Lung (tissue), 12 donors: ENCODE data around the gene TMEM30A. TPM values are rescaled to one million over a fixed set of nuclear protein-coding genes. Genes with fewer than 3 reads are reported as not detected.

Source experiments
- ATAC-seq: fragments of 200-7000 bp; cut with Tn5 transposase; one replicate; pipeline ENCODE4 v1.9.1; 2020; ENCODE audit warnings: moderate number of reproducible peaks; ENCODE audit not compliant: insufficient read depth, low FRiP score
- DNase-seq, 3 donors: peaks; one replicate each; pipeline ENCODE4 v3.0.0-alpha.2; 2013 to 2017
- H3K27ac ChIP-seq, 2 donors: one replicate each; pipeline ENCODE4 v1.5.1; 2013; ENCODE audit warnings: mild to moderate bottlenecking in 2 of 2, moderate library complexity in 2 of 2, control low read depth in 1 of 2, inconsistent platforms in 1 of 2, low read depth in 1 of 2, low read length in 1 of 2
- H3K27me3 ChIP-seq, 3 donors: one replicate each; pipeline ENCODE4 v1.5.1; 2013; ENCODE audit warnings: low read length in 2 of 3; ENCODE audit not compliant: control insufficient read depth in 3 of 3, insufficient read depth in 3 of 3
- H3K36me3 ChIP-seq, 4 donors: one replicate each; pipeline ENCODE4 v1.5.1; 2013; ENCODE audit warnings: low read length in 4 of 4, mild to moderate bottlenecking in 1 of 4, moderate library complexity in 1 of 4; ENCODE audit not compliant: control insufficient read depth in 4 of 4, insufficient read depth in 4 of 4
- H3K4me1 ChIP-seq, 5 donors: one replicate each; pipeline ENCODE4 v1.5.1; 2013; ENCODE audit warnings: low read length in 5 of 5, mild to moderate bottlenecking in 2 of 5, moderate library complexity in 1 of 5; ENCODE audit not compliant: control insufficient read depth in 5 of 5, insufficient read depth in 5 of 5
- H3K4me3 ChIP-seq: one replicate; pipeline ENCODE4 v1.5.1; 2013; ENCODE audit warnings: mild to moderate bottlenecking, control low read depth, moderate library complexity
- H3K9ac ChIP-seq, 2 donors: one replicate each; pipeline ENCODE4 v1.5.1; 2013; ENCODE audit warnings: low read length in 2 of 2, control low read depth in 1 of 2; ENCODE audit not compliant: insufficient read depth in 1 of 2
- H3K9me3 ChIP-seq, 4 donors: one replicate each; pipeline ENCODE4 v1.5.1; 2013; ENCODE audit warnings: low read length in 3 of 4, mild to moderate bottlenecking in 1 of 4, moderate library complexity in 1 of 4; ENCODE audit not compliant: control insufficient read depth in 4 of 4, insufficient read depth in 3 of 4
- WGBS, 2 donors: extraction: QIAGEN DNeasy Blood & Tissue Kit; methylation state at CpG; one replicate each; pipeline ENCODE4 v1.1.7; 2013; 5-methylcytosine and 5-hydroxymethylcytosine counted together
- polyA plus RNA-seq, 2 donors: library from polyadenylated mRNA; stranded (reverse); fragments of 200-250 nt; gene quantifications; one replicate each; pipeline ENCODE4 v1.2.1, GENCODE V29; 2013
- total RNA-seq, 2 donors: library from RNA; depleted of rRNA in 1 of 2; stranded (reverse); fragments of >200 nt in 1 of 2; gene quantifications; one replicate each; pipeline ENCODE4 v1.2.1, GENCODE V29; 2014 to 2021
- TF ChIP-seq, protein P1 (sequence below): IDR thresholded peaks from 2 replicates; pipeline ENCODE4 v1.5.1; 2012; ENCODE audit warnings: mild to moderate bottlenecking; ENCODE audit errors: control extremely low read depth, extremely low read depth
- donor health status: control.
- donor health status: control.
- donor health status: Bipolar disorder and iron deficiency.
- donor health status: healthy.
- donor health status: DM: yes; HTN: yes; CAD: no.

The TMEM30A gene
- total and polyA plus RNA-seq, 4 donors, result 46.4 to 164 (median 99.4) TPM

DNA sequence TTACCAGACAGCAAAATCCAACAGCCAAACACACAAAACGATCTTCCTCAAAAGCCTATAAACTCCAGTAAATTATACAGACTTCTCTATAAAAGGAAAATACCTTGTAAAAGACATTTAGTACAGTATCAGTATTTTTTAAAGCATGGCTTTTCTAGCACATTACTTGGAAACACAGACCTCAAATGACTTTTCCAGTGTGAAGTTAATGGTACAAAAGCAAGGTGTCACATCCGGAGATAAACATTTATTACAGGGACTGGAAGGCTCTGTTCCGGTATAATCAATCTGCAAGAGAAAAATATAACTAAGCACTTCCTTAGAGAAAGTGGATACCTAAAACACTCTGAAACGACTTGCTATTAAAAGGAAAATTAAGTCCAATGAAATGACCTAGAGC lies 17.1 kb downstream of the TMEM30A start:
- DNase-seq, result peak in 1 of 3 donors; percentile 31
- Histone ChIP-seq H3K27me3 (no peaks in the 10 kb centered on the region), H3K9ac (no peak overlapping the region), H3K4me1 (peaks cover 0 to 10% (median 4%) of the 10 kb centered on the region in 5 donors), H3K36me3 (peaks cover 0 to 13% (median 5%) of the 10 kb centered on the region in 4 donors), H3K4me3 (no peak overlapping the region), H3K27ac (no peak overlapping the region), H3K9me3 (no peaks in the 10 kb centered on the region)
- 39 to 51% methylated on average over 4 of the region's 4 CpGs for WGBS, 2 donors
- ATAC-seq, result no peak
- TF ChIP-seq, protein P1, sequence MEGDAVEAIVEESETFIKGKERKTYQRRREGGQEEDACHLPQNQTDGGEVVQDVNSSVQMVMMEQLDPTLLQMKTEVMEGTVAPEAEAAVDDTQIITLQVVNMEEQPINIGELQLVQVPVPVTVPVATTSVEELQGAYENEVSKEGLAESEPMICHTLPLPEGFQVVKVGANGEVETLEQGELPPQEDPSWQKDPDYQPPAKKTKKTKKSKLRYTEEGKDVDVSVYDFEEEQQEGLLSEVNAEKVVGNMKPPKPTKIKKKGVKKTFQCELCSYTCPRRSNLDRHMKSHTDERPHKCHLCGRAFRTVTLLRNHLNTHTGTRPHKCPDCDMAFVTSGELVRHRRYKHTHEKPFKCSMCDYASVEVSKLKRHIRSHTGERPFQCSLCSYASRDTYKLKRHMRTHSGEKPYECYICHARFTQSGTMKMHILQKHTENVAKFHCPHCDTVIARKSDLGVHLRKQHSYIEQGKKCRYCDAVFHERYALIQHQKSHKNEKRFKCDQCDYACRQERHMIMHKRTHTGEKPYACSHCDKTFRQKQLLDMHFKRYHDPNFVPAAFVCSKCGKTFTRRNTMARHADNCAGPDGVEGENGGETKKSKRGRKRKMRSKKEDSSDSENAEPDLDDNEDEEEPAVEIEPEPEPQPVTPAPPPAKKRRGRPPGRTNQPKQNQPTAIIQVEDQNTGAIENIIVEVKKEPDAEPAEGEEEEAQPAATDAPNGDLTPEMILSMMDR, result no peak

GRCh38 chr6:75266716-75267291 lies 17.8 kb downstream of the TMEM30A start:
- Histone ChIP-seq H3K27ac (no peak overlapping the region), H3K4me1 (peaks cover 0 to 10% (median 4%) of the 10 kb centered on the region in 5 donors), H3K27me3 (no peaks in the 10 kb centered on the region), H3K36me3 (peaks cover 0 to 11% (median 5%) of the 10 kb centered on the region in 4 donors), H3K9me3 (no peaks in the 10 kb centered on the region), H3K9ac (no peak overlapping the region), H3K4me3 (no peak overlapping the region)
- DNase-seq (peak in 2 of 3 donors; percentile 69 to 77), ATAC-seq (peak; percentile 84)
- TF ChIP-seq, protein P1, result peak; percentile 60
- WGBS, 2 donors, result 53 to 57% methylated on average over 2 of the region's 2 CpGs

- H3K36me3 ChIP-seq, result peaks cover 8 to 20% (median 9%) of the 10 kb centered on the region in 4 donors
- no peaks in the 10 kb centered on the region for H3K27me3 ChIP-seq
- peaks cover 0 to 10% (median 4%) of the 10 kb centered on the region in 5 donors for H3K4me1 ChIP-seq
- ATAC-seq, result no peak
- H3K4me3 ChIP-seq, result no peak overlapping the region
- H3K27ac ChIP-seq, result no peak overlapping the region
- TF ChIP-seq, protein P1, result no peak
- peak in 1 of 3 donors; percentile 65 for DNase-seq
- no peaks in the 10 kb centered on the region for H3K9me3 ChIP-seq
- H3K9ac ChIP-seq, result peak overlapping the region in 1 of 2 donors; percentile 20
Observed at GRCh38 chr6:75263401-75263750, 21.2 kb downstream of the TMEM30A start.
